HG03095 (cell line): ENCODE results near the gene TEAD2.

Experiments used
- ATAC-seq: cut with Tn5 transposase; IDR thresholded peaks from one replicate; pipeline ENCODE4 v1.9.1; 2021; ENCODE audit warnings: moderate library complexity; ENCODE audit not compliant: unreplicated experiment

Gene TEAD2

DNA sequence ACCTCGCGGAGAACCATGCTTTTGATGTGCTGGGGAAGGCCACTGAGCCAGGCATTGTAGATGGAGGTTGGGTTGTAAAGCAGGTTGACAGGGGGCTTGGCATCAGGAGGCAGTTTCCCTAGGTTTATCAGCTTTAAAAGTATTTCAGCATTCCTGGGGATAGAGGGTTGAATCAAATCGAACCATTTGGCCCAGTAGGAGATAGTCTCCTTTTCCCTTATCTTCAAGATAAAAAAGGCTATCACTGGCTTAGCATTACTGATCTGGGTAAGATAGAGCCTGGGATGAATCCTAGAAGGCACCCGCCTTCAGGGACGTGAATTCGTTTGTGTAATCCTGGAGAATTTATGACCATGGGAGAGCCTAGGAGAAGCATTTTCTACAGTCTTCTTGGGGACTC is 67.8 kb downstream of the TEAD2 start:
- no peak for ATAC-seq
